ENCODE measurements around the gene HOXC13. TPM values are rescaled to one million over a fixed set of nuclear protein-coding genes. Genes with fewer than 3 reads are reported as not detected.

The HOXC13 gene
- total and polyA plus RNA-seq, 2 experiments from 2014 or later, result 0.10 TPM; not detected in 1

DNA sequence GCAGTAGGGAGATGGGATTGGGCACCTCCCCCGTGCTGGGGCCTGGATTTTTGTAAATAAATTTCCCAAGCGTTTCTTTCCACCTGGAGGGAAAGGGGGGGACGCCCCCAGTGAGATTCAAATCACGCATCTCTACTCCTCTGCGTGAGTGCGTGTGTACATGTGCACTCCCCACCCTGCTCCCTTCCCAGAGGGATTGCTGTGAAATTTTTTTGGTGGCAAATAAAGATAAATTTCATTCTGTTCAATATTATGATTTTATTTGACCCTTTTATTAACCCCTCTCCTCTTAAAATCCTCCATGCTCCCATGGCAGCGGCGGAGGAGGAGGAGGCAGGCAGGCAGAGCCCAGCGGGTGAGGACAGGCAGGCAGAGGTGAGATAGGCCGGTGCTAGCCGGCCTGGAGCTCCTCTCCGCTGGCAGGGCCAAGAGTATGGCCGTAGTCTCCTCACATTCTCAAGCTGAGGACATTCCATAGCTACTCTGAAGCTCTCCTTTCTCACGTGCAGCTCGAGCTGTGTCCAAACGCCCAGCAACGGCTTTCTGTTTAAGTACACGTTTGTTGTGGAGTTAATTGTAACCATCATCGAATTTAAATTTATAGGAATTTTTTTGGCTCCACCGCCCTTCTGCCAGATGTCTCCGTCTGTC, 37.7 kb downstream of the HOXC13 start:
- TF ChIP-seq EZH2 (IDR thresholded peaks at IDR 0.05; ENCODE audit: low read depth, unreplicated experiment) (no peak), EZH2phosphoT487 (IDR thresholded peaks at IDR 0.05; ENCODE audit: unreplicated experiment) (peak; percentile 45)
- Histone ChIP-seq H3K4me2 (no peak overlapping the region), H2AFZ (no peak overlapping the region), H3F3A (replicated peaks; ENCODE audit: low read depth) (peaks cover 31% of the 10 kb centered on the region), H3K9me2 (ENCODE audit: insufficient read depth) (no peaks in the 10 kb centered on the region), H4K20me1 (replicated peaks; ENCODE audit: insufficient read depth) (peaks cover 34% of the 10 kb centered on the region), H3K27me3 (ENCODE audit: insufficient read depth) (peaks cover 100% of the 10 kb centered on the region), H3K4me3 (no peak overlapping the region; the same call in 1 of the 2 replicates), H3K36me3 (ENCODE audit: insufficient read depth) (no peaks in the 10 kb centered on the region; the same call in 1 of the 2 replicates), H3K79me2 (replicated peaks; ENCODE audit: insufficient read depth) (no peaks in the 10 kb centered on the region), H3K4me1 (ENCODE audit: insufficient read depth) (peaks cover 34% of the 10 kb centered on the region), H3K27ac (ENCODE audit: low read depth) (no peak overlapping the region)
- Mint-ChIP-seq H3K36me3 (ENCODE audit: low read depth) (no peaks in the 10 kb centered on the region; the same call in 2 of the 3 replicates), H3K27me3 (ENCODE audit: insufficient read depth, low read depth, poor library complexity) (peaks cover 99% of the 10 kb centered on the region), H3K4me1 (peaks cover 28% of the 10 kb centered on the region), H3K4me3 (no peak overlapping the region), H3K9me3 (no peaks in the 10 kb centered on the region; the same call in 1 of the 3 replicates), H3K27ac (no peak overlapping the region)
- ATAC-seq, result peak; percentile 27
- peak; percentile 73 for DNase-seq (ENCODE audit: low spot score)

DNA sequence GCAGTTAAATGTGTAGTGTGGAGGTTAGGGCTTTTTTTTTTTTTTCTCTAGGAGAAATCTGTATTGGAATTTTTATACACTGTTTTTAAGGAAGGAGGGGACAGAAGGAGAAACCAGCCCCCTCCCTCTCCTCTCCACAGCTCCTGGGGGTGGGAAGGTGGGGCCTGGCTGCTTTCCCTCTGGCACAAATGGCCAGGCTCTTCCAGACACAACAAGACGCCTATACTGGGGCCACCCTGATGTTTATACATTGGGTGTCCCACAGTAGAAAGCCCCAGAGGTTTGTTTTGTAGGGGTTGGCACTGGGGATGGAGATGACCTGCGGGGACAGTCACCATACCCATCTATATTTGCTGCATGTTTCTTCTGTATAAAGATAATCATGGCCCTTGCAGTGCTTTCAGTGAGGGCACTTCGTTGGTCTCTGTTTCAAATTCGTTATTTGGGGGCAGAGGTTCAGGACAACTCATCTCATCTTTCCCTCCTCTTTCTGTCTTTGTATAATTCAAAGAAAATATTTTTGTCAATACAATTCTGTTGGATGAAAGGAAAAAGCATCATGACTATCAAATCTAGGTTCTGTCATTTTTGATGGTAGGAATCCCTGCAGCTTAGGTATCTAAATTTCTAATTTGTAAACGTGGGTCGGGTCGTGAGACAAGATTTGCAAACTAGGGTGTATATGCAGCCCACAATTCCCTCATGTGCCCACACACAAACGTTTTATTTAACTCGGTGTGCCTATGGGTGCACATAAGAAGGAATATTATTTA, 38.4 kb downstream of the HOXC13 start:
- Mint-ChIP-seq H3K9me3 (no peaks in the 10 kb centered on the region; the same call in 1 of the 3 replicates), H3K27ac (no peak overlapping the region), H3K4me1 (peaks cover 28% of the 10 kb centered on the region), H3K27me3 (ENCODE audit: insufficient read depth, low read depth, poor library complexity) (peaks cover 99% of the 10 kb centered on the region), H3K4me3 (no peak overlapping the region), H3K36me3 (ENCODE audit: low read depth) (no peaks in the 10 kb centered on the region; the same call in 2 of the 3 replicates)
- Histone ChIP-seq H3K36me3 (ENCODE audit: insufficient read depth) (no peaks in the 10 kb centered on the region; the same call in 1 of the 2 replicates), H4K20me1 (replicated peaks; ENCODE audit: insufficient read depth) (peaks cover 33% of the 10 kb centered on the region), H3K27me3 (ENCODE audit: insufficient read depth) (peaks cover 100% of the 10 kb centered on the region), H3K4me2 (no peak overlapping the region), H3K79me2 (replicated peaks; ENCODE audit: insufficient read depth) (no peaks in the 10 kb centered on the region), H3K4me3 (no peak overlapping the region), H3K4me1 (ENCODE audit: insufficient read depth) (peaks cover 41% of the 10 kb centered on the region), H3K27ac (ENCODE audit: low read depth) (no peak overlapping the region), H3K9me2 (ENCODE audit: insufficient read depth) (no peaks in the 10 kb centered on the region), H3F3A (replicated peaks; ENCODE audit: low read depth) (peaks cover 34% of the 10 kb centered on the region), H2AFZ (no peak overlapping the region)
- TF ChIP-seq EZH2 (IDR thresholded peaks at IDR 0.05; ENCODE audit: low read depth, unreplicated experiment) (peak; percentile 80), ZNF331 (CRISPR knock-in tag; IDR thresholded peaks at IDR 0.05; ENCODE audit: low read depth) (no peak)
- ATAC-seq, result no peak
- no peak for DNase-seq (ENCODE audit: low spot score)

DNA sequence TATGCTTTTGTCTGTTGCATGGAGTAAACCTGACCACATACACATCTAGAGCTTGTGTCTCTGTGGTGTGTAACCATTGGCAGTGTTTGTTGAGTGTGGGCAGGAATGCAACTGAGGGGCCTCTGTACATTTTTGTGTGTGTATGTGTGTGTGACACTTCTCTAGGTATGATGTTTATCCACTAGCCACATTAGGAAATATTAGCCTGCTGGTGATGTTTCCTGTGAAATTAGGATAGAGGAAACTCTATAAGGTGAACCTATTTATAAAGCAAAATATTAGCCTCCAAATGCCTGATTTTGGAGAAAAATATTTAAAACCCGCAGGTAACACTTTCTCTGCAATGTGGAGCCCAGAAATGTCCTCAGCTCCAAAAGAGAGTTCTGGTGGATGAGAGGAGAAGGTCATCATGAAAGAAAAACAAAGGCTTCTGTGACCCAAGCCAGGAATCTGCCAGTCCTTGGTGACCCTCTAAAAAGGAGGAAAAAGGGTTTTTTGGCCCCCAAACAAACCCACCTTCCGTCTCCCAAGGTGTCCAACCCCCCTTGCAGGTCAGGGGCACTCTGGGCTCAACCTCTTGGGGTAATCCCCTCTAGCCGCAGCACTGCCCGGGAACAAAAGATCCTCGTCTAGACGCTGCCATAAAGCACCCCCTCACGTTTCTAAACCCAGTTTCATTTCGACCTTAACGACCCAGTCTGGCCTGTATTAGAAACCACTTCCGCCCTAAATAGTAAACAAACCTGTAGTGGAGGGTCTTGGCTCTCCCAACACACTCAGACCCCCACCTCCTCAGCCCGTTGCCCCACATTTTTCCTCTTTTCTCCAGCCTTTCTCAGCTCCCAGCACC, 39.2 kb downstream of the HOXC13 start:
- TF ChIP-seq JUNB (IDR thresholded peaks at IDR 0.05; ENCODE audit: unreplicated experiment) (no peak), EZH2 (IDR thresholded peaks at IDR 0.05; ENCODE audit: low read depth, unreplicated experiment) (peak; percentile 76)
- Histone ChIP-seq H3K4me1 (ENCODE audit: insufficient read depth) (peaks cover 45% of the 10 kb centered on the region), H3K79me2 (replicated peaks; ENCODE audit: insufficient read depth) (no peaks in the 10 kb centered on the region), H2AFZ (no peak overlapping the region), H3K36me3 (ENCODE audit: insufficient read depth) (no peaks in the 10 kb centered on the region), H3K4me2 (peak overlapping the region; percentile 62), H3K27me3 (ENCODE audit: insufficient read depth) (peaks cover 100% of the 10 kb centered on the region), H4K20me1 (replicated peaks; ENCODE audit: insufficient read depth) (peaks cover 31% of the 10 kb centered on the region), H3F3A (replicated peaks; ENCODE audit: low read depth) (peaks cover 35% of the 10 kb centered on the region), H3K9me2 (ENCODE audit: insufficient read depth) (no peaks in the 10 kb centered on the region), H3K4me3 (no peak overlapping the region), H3K27ac (ENCODE audit: low read depth) (no peak overlapping the region)
- ATAC-seq (no peak), DNase-seq (ENCODE audit: low spot score) (no peak)
- Mint-ChIP-seq H3K36me3 (ENCODE audit: low read depth) (no peaks in the 10 kb centered on the region; the same call in 2 of the 3 replicates), H3K4me3 (no peak overlapping the region), H3K9me3 (no peaks in the 10 kb centered on the region; the same call in 1 of the 3 replicates), H3K27ac (no peak overlapping the region), H3K27me3 (ENCODE audit: insufficient read depth, low read depth, poor library complexity) (peaks cover 99% of the 10 kb centered on the region), H3K4me1 (peaks cover 27% of the 10 kb centered on the region)

Data from GM23338 (cell line).